HG03378 (cell line): Measurements from ENCODE around the gene ZBED1.
A peak's percentile ranks its signal among the peaks of the same experiment; 100 is the strongest.
"Not testable (repeated sequence)": the region's sequence is repeated elsewhere in the genome, so short reads cannot be mapped to it uniquely, and the experiment has no call there.

ENCODE experiments used
- ATAC-seq: cut with Tn5 transposase; IDR thresholded peaks from one replicate; pipeline ENCODE4 v1.9.1; 2021; ENCODE audit warnings: mild to moderate bottlenecking, moderate library complexity; ENCODE audit not compliant: unreplicated experiment

Gene ZBED1

DNA sequence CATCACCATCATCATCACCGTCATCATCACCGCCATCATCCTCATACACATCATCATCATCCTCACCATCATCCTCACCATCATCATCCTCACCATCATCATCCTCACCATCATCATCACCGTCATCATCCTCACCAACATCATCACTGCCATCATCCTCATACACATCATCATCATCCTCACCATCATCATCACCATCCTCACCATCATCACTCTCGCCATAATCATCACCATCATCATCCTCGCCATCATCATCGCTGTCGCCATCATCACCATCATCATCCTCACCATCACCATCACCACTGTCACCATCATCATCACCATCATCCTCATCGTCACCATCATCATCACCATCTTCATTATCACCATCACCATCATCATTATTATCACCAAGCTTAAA is 19.8 kb upstream of the ZBED1 start:
- no peak for ATAC-seq

DNA sequence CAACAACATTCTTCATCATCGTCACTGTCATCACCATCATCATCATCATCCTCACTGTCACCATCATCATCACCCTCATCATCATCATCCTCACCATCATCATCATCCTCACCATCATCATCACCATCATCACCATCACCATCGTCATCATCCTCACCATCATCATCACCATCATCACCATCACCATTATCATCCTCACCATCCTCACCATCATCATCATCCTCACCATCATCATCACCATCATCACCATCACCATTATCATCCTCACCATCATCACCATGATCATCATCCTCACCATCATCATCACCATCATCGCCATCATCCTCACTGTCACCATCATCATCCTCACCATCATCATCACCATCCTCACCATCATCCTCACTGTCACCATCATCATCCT is 18.9 kb upstream of the ZBED1 start:
- ATAC-seq = not testable (repeated sequence)

DNA sequence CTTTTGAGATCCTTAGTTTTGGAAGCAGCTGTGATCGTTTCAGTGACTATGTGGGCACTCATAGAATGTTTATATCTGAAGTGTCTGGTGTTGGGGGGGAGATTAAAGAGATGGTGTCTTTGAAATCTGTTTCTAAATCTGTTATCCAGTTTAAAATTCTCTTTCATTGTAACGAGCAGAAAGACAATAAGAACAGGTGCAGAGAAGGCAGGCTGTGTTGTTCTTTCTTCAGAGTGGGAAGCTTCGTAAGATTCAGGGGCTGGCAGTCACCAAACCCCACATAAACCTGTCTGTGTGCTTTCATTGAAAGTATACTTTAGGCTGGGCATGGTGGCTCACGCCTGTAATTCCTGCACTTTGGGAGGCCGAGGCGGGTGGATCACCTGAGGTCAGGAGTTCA is 16.3 kb upstream of the ZBED1 start:
- no peak for ATAC-seq

DNA sequence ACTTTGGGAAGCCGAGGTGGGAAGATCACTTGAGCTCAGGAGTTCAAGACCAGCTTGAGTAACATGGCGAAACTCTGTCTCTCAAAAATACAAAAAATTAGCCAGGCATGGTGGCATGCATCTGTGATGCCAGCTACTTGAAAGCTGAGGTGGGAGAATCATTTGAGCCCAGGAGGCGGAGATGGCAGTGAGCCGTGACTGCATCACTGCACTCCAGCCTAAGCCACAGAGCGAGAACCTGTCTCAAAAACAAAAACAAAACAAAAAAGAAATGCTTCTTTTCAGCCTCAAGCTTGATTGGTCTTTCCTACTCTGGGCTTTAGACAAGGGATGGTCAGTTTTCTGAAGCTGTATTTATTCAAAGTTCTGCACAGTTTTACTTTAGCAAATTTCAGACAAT is 15.8 kb upstream of the ZBED1 start:
- ATAC-seq = peak; percentile 47

DNA sequence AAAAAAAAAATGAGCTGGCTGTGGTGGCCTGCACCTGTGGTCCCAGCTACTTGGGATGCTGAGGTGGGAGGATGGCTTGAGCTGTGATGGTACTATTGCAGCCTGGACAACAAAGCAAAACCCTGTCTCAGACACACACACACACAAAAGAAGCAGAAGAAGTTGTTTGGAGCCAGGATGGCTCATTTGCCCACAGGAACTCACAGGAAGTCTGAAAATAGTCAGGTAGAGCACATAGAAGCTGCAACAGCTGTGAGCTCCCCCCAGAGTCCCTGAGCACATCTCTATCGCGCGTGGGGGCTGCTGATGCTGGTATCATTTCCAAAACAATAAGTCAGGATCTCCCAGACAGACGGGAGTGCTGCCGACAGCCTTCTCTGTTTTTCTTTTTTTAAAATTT is 13.4 kb upstream of the ZBED1 start:
- no peak for ATAC-seq

DNA sequence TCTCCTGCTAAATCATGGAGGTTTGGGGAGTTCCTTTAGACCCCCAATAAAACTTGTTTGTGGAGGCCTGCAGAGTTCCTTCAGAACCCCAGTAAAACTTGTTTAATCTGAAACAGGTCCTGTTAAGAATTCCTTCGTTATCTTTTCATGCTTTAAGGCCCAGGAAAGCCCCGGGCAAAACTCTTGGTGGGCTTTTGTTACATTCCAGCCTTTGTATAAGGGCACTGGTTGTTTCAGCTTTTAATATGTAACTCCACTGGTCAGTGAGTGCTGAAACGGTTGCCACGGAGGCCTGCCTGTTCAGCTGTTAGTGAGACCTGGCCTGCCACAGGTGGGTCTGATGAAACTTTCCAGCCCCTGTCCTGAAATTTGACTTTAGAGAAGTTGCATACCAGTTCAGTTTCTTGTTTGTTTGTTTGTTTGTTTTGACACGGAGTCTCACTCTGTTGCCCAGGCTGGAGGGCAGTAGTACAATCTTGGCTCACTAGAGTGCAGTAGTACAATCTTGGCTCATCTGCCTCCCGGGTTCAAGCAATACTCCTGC is 12.4 kb upstream of the ZBED1 start:
- no peak for ATAC-seq

DNA sequence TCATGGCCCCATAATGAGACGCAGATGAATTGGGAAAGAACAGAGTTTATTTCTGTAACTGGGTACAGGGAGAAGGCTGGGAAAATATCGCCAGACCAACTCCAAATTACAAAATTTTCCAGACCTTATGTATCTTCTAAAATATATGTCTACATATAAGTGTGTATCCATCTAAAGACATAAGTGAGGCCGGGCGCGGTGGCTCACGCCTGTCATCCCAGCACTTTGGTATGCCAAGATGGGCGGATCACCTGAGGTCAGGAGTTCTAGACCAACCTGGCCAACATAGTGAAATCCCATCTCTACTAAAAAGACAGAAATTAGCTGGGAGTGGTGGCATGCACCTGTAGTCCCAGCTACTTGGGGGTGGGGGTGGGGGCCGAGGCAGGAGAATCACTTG is 11.7 kb upstream of the ZBED1 start:
- no peak for ATAC-seq

DNA sequence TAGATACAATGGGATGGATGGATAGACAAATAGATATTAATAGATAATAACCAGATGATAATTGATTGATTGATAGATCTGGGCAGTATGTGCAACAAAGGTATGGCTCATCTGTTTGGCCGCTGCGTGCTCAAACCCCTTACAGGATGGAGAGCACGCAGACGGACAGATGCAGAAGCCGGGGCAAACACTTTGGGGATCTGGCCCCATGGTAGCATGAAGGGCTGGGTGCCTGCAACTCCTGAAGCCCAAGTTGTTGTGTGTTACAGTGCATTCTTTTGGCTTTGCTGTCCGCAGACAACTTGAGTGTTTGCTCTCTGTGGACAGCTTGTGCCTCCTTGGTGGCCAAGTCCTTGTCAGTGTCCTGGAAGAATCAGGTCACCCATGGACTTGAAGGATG is 10.6 kb upstream of the ZBED1 start:
- ATAC-seq = no peak

DNA sequence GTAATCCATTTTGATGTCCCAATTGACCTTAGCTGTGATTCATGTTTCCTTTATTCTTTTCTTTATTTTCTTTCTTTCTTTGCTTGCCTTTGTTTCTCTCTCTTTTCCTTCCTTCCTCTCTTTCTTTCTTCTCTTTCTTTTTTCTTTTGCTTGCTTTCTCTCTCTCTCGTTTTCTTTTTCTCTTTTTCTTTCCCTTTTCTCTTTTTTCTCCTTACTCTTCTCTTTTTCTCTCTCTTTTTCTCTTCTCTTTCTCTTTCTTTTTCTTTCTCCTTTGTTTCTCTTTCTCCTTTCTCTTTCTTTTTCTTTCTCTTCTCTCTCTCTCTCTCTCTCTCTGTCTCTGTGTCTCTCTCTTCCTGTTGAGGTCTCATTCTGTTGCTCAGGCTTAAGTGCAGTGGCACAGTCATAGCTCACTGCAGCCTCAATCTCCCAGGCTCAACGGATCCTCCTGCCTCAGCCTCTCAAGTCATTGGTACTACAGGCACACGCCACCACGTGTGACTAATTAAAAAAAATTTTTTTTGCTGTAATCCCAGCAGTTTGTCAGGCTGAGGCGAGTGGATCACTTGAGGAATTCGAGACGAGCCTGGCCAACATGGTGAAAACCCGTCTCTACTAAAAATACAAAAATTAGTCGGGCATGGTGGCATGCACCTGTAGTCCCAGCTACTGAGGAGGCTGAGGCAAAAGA is 8.0 kb upstream of the ZBED1 start:
- ATAC-seq = no peak

DNA sequence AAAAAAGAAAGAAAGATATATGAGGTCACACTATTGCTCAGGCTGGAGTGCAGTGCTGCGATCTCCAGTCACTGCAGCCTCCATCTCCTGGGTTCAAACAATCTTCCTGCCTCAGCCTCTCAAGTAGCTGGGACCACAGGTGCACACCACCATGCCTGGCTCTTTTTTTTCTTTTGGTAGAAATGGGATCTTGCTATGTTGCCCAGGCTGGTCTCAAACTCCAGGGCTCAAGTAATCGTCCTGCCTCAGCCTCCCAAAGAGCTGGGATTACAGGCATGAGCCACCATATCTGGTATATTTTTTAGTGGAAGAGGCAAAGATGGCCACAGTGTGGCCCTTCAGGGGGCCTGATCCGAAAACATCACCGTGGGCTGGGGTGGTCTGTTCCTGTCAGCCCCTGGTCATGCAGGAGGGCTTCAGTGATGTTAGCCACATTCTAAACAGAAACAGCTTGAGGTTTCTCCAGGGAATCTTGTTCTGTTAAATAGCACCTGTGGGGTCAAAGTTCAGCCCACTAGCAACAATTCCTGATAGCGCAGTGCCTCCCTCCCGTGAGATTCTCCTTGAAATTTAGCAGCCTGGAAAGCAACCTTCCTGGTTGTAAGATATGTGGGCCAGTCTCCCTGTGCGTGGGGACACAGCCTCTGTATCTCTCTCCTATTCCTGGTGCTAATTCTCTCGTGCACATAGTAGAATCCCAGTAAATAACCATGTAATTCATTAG is 7.3 kb upstream of the ZBED1 start:
- no peak for ATAC-seq

DNA sequence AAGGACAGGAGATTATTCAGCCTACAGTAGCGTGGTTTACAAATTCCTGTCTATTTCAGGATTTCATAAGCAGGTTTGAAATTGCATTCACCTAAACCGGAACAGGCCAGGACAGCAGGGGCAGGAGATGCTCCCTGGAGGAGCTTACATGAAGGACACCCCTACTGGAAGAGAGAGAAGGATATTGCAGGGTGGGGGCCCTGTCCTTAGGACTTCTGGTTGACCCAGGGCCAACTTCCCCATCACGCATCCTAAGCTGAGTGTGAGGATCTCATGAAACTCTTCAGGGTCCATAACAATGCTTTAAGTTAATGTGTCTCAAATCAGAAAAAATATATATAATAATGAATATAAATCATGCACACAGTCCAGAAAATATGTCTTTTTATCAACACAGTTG is 6.4 kb upstream of the ZBED1 start:
- ATAC-seq = no peak

DNA sequence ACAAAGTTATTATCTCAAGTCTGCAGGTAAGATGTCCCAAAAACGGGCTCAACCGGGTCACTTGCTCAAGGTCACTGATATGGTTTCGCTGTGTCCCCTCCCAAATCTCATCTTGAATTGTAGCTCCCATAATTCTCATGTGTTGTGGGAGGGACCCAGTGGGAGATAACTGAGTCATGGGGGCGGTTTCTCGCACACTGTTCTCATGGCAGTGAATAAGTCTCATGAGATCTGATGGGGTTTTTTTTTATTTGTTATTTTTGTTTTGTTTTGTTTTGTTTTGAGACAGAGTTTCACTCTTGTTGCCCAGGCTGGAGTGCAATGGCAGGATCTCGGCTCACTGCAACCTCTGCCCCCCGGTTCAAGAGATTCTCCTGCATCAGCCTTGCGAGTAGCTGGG is 4.6 kb upstream of the ZBED1 start:
- not testable (repeated sequence) for ATAC-seq

DNA sequence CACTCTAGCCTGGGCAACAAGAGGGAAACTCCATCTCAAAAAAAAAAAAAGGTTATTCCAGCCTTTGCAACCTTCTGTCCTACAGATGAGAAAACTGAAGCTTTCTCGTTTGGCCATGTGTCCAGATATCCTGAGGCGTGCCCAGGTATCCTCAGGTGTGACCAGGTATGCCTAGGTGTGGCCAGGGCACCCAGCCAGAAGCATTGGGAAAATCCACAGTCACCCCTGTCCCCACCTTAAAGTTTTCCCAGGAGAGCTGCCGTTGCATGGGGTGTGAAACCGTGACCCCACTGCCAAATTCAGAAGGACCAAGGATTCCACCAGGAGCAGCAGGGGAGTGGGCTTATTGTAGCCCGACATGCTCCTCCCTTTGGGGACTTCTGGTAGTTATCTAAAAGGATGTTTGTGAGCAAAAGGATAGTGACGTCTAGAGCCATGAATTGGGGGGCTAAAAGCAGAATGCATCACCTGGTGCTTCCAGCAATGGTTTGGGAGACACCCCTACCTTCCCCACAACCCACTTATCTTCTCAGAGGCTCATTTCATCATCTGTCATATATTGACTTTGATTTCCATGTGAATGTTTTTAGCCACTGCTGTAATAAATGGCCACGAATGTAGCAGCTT is 4.0 kb upstream of the ZBED1 start:
- ATAC-seq = no peak

DNA sequence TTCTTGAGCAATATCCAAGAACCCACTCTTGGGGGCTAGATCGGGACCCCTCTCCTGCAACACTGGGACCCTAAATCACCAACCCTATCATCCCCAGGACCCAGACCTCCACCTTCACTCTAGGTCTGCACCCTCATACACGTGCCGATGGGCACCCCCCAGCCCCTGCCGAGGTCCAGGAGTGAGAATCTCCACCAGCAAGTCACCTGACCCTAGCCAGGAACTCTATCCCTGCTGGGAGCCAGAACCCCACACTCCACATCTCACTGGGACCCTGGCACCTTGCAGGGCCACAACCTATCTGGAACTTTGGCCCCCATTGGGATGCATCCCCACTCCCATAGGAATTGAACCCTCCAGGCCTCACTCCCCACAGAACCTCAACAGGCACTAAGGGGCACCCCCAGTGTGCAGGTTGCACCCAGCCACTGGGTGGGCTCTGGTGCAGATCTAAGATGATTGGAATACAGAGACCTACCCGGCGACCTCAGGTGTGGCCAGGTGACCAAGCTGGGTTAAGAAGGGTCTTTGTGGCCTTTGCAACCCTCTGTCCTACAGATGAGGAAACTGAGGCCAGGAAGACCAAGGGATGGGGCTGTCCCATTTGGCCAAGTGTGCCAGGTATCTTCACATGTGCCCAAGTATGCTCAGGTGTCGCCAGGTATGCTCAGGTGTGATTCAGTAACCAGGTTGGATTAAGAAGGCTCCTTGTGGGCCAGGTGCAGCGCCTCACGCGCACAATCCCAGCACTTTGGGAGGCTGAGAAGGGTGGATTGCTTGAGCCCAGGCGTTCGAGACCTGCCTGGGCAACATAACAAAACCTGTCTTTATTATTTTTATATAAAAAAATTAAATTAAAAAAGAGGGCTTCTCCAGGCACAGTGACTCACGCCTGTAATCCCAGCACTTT is 3.1 kb upstream of the ZBED1 start:
- ATAC-seq = no peak

DNA sequence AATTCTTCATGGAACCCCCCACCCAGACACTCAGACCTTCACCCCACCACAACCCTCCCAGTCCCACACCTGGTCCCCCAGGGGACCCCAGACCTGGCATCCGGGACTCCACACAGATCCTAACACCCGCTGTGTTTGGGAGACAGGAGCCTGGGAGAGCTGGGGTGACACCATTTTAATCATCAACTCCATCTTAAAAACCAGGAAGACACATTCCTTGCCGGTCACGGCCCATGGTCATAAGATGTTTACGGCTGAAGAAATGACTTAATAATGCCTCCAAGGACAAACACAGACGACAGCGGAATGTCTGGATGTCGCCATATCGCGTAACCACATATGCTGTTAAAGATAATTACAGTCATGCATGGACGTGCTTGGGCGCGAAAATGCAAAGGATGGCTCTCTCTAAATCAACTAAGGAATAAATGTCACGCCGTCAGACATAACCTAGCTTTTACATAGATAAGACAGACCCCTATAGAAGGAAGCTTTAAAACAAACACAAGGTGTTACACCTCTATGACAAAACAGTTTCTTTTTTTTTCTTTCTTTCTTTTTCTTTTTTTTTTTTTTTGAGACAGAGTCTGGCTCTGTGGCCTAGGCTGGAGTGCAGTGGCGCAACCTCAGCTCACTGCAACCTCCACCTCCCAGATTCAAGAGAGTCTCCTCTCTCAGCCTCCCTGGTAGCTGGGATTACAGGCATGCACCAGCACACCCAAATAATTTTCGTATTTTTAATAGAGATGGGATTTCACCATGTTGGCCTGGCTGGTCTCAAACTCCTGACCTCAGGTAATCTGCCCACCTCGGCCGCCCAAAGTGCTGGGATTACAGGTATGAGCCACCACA is 2.1 kb upstream of the ZBED1 start:
- no peak for ATAC-seq

DNA sequence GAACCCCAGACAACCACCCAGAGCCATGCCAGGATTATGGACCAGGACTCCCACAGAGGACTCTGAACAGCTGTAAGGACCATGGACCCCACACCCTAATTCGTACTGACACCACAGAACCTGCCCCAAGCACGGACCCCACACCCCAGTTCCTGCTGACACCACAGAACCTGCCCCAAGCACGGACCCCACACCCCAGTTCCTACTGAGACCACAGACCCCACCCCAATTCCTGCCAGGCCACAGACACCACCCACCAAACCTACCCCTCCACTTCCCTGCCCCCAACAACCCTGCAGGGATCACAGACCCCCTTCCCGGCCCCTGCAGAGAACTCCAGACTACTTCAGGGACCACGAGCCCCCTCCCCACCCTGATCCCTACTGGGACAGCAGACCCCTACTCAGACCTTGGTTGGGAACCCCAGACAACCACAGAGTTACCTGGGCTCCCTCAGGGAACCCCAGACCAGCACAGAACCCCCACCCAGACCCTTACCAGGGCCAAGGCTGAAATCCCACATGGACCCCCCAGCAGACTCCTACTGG is 1.4 kb upstream of the ZBED1 start:
- no peak for ATAC-seq

DNA sequence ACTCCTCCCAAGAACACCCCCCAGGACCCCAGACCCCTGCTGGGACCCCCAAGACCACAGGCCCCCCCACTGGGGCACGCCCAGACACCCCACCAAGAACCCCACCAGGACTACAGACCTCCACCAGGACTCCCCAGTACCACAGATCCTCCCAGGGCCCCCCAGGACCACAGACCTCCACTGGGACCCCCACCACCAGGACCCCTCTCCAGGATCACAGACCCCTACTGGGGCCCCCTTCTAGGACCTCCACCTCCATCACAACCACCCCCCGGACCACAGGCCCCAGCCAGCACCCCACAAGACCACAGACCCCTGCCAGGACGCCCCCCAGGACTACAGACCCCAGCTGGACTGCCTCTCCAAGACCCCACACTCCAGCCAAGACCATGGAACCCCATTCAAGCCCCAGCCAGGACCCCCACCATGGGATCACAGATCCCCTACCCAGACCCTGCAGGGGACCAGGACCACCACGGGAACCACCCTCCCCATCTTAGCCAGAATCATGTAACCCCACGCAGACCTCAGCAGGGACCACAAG is 855 bp upstream of the ZBED1 start:
- no peak for ATAC-seq

DNA sequence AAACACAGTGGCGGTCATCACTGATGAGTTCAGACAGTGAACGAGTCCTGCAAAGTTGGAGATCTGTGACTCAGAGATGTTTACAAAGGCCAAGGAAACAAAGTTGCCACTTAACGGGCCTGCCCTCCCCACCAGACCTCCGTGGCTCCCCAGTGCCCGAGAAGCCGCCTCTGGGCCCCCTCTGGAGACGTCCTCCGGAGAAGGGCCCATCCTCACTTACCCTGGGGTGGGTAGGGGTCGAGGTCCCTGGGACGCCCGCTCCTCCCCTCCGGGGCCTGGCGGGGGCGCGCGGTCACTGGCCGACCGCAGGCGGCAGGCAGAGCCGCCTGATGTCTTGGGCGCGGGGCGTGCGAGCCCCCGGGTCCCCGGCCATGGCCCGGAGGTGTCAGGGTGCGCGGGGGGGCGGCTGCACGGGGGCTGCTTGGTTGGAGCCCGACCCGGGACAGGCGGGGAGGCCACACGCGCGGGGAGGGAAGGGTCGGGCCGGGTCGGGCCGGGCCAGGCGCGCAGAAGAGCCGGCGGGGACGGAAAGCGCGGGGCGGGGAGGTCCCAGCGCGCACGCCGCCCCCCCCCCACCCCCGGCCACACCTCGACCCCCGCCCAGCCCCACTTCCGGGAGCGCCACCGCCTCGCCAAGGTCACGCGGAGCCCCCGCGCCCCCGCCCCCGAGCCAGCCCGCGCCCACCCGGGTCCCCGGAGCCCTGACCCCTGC is 529 bp downstream of the ZBED1 start:
- ATAC-seq = no peak

DNA sequence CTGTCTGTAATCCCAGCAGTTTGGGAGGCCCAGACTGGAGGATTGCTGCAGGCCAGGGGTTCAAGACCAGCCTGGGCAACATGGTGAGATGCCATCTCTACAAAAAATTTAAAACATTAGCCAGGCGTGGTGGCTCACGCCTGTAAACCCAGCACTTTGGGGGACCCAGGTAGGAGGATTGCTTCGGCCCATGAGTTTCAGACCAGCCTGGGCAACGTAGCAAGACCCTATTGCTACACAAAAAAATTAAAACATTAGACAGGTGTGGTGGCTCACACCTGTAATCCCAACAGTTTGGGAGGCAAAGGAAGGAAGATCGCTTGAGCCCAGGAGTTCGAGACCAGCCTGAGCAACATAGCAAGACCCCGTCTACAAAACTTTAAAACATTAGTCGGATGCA is 1.3 kb downstream of the ZBED1 start:
- ATAC-seq = no peak
